Activated CD4-positive, alpha-beta T cell treated with anti-CD3 and anti-CD28 coated beads, Interleukin-2, amount 50 U/mL, for 16 hours (primary cell): ENCODE measurements around the gene PERM1.

Source experiments
- DNase-seq: peaks from one replicate; pipeline ENCODE4 v3.0.0-alpha.2; 2020

PERM1 gene

GRCh38 chr1:945688-946556, 36.0 kb downstream of the PERM1 start:
- no peak for DNase-seq

- DNase-seq, result no peak
Measured at GRCh38 chr1:944341-945325, 37.3 kb downstream of the PERM1 start.

- no peak for DNase-seq
Measured at GRCh38 chr1:943545-944340, 38.1 kb downstream of the PERM1 start.

- DNase-seq, result no peak
Measured at GRCh38 chr1:942864-943533, 38.9 kb downstream of the PERM1 start.

- DNase-seq, result no peak
Measured at GRCh38 chr1:942411-942821, 39.5 kb downstream of the PERM1 start.

GRCh38 chr1:941588-942383, 40.1 kb downstream of the PERM1 start:
- no peak for DNase-seq

GRCh38 chr1:941015-941587, 40.8 kb downstream of the PERM1 start:
- DNase-seq, result no peak

GRCh38 chr1:940107-941014, 41.5 kb downstream of the PERM1 start:
- DNase-seq, result no peak

- no peak for DNase-seq
Measured at GRCh38 chr1:939511-940106, 42.3 kb downstream of the PERM1 start.

- no peak for DNase-seq
Measured at GRCh38 chr1:938711-939489, 43.0 kb downstream of the PERM1 start.

GRCh38 chr1:938088-938683, 43.7 kb downstream of the PERM1 start:
- no peak for DNase-seq

GRCh38 chr1:937521-937920, 44.4 kb downstream of the PERM1 start:
- no peak for DNase-seq

GRCh38 chr1:936348-937264, 45.3 kb downstream of the PERM1 start:
- no peak for DNase-seq

GRCh38 chr1:935751-936231, 46.1 kb downstream of the PERM1 start:
- no peak for DNase-seq

GRCh38 chr1:934991-935750, 46.7 kb downstream of the PERM1 start:
- DNase-seq, result no peak

GRCh38 chr1:933603-933940, 48.3 kb downstream of the PERM1 start:
- DNase-seq, result no peak
